ENCODE results near the gene DDX5.

- TF ChIP-seq PBX3 (CRISPR knock-in tag; IDR thresholded peaks at IDR 0.05) (no peak), ZNF548 (tag by site-specific recombination; IDR thresholded peaks at IDR 0.05) (no peak), ZNF404 (tag by site-specific recombination; IDR thresholded peaks at IDR 0.05) (no peak), CTCF (tag by site-specific recombination; IDR thresholded peaks at IDR 0.05) (no peak), ZNF138 (tag by site-specific recombination; IDR thresholded peaks at IDR 0.05; ENCODE audit: borderline replicate concordance) (no peak), MYNN (tag by site-specific recombination; IDR thresholded peaks at IDR 0.05; ENCODE audit: borderline replicate concordance) (no peak), ZNF423 (tag by site-specific recombination; IDR thresholded peaks at IDR 0.05) (no peak)
Measured at GRCh38 chr17:64494121-64494520, 12.0 kb downstream of the DDX5 start.
